HG03196 (cell line): Measurements from ENCODE around the gene OTULIN.

Experiments
- ATAC-seq: cut with Tn5 transposase; IDR thresholded peaks from one replicate; pipeline ENCODE4 v1.9.1; 2021; ENCODE audit not compliant: unreplicated experiment

OTULIN gene

GRCh38 chr5:14696057-14696456 lies 31.5 kb downstream of the OTULIN start:
- ATAC-seq = no peak

- no peak for ATAC-seq
Measured at GRCh38 chr5:14696851-14697250, 32.3 kb downstream of the OTULIN start.

- ATAC-seq = no peak
Measured at GRCh38 chr5:14698495-14698894, 34.0 kb downstream of the OTULIN start.

GRCh38 chr5:14699159-14699558 lies 34.6 kb downstream of the OTULIN start:
- no peak for ATAC-seq

- ATAC-seq = no peak
Measured at GRCh38 chr5:14699807-14700400, 35.4 kb downstream of the OTULIN start.

GRCh38 chr5:14700478-14701436 lies 36.2 kb downstream of the OTULIN start:
- no peak for ATAC-seq

- no peak for ATAC-seq
Measured at GRCh38 chr5:14701556-14701955, 37.0 kb downstream of the OTULIN start.

- ATAC-seq = no peak
Measured at GRCh38 chr5:14702238-14702839, 37.8 kb downstream of the OTULIN start.

GRCh38 chr5:14705556-14705955 lies 41.0 kb downstream of the OTULIN start:
- ATAC-seq = no peak

- ATAC-seq = no peak
Measured at GRCh38 chr5:14706615-14707021, 42.1 kb downstream of the OTULIN start.

- ATAC-seq = no peak
Measured at GRCh38 chr5:14707811-14708390, 43.4 kb downstream of the OTULIN start.

GRCh38 chr5:14708551-14708950 lies 44.0 kb downstream of the OTULIN start:
- ATAC-seq = no peak

- ATAC-seq = no peak
Measured at GRCh38 chr5:14710313-14710994, 45.9 kb downstream of the OTULIN start.

GRCh38 chr5:14712131-14712530 lies 47.6 kb downstream of the OTULIN start:
- no peak for ATAC-seq

GRCh38 chr5:14712666-14713065 lies 48.1 kb downstream of the OTULIN start:
- no peak for ATAC-seq

- ATAC-seq = no peak
Measured at GRCh38 chr5:14713476-14714390, 49.2 kb downstream of the OTULIN start.

GRCh38 chr5:14714706-14715105 lies 50.2 kb downstream of the OTULIN start:
- no peak for ATAC-seq

GRCh38 chr5:14715481-14715880 lies 51.0 kb downstream of the OTULIN start:
- ATAC-seq = no peak

- no peak for ATAC-seq
Measured at GRCh38 chr5:14716755-14717752, 52.5 kb downstream of the OTULIN start.
